HepG2 (cell line): Measurements from ENCODE around the gene RABIF. TPM values are rescaled to one million over a fixed set of nuclear protein-coding genes. Genes with fewer than 3 reads are reported as not detected.
A peak's percentile ranks its signal among the peaks of the same experiment; 100 is the strongest.

Experiments
- AGO1 ChIP-seq: fragments of 200-400 bp; formaldehyde crosslinking; IDR thresholded peaks from 2 replicates; pipeline ENCODE4 v1.6.1; 2017; ENCODE audit warnings: mild to moderate bottlenecking, low read depth, low read length, moderate library complexity; ENCODE audit not compliant: poor library complexity, severe bottlenecking
- ARNT2 ChIP-seq: sonication (generic); formaldehyde crosslinking; IDR thresholded peaks from 2 replicates; pipeline ENCODE4 v1.8.0; 2022; ENCODE audit warnings: mild to moderate bottlenecking, low read depth, missing genetic modification reagents, moderate library complexity
- CAMTA2 ChIP-seq: sonication (generic); formaldehyde crosslinking; IDR thresholded peaks from 2 replicates; pipeline ENCODE4 v1.4.0; 2020; ENCODE audit warnings: mild to moderate bottlenecking, missing genetic modification reagents, borderline replicate concordance
- CREM ChIP-seq, 2 experiments: sonication (generic) in 1 of 2; formaldehyde crosslinking in 1 of 2; IDR thresholded peaks; 2 replicates each; pipeline versions ENCODE4 v1.4.0 to v1.6.1; 2016 to 2020; ENCODE audit warnings: antibody characterized with exemption in 1 of 2, mild to moderate bottlenecking in 1 of 2, missing genetic modification reagents in 1 of 2
- FOXA3 ChIP-seq: IDR thresholded peaks from 2 replicates; pipeline ENCODE4 v1.6.1; 2016; ENCODE audit warnings: missing genetic modification reagents, missing compliant biosample characterization
- FOXC1 ChIP-seq: sonication (generic); formaldehyde crosslinking; IDR thresholded peaks from 2 replicates; pipeline ENCODE4 v1.8.0; 2022; ENCODE audit warnings: mild to moderate bottlenecking, missing genetic modification reagents, borderline replicate concordance
- FOXM1 ChIP-seq: sonication (generic); formaldehyde crosslinking; IDR thresholded peaks from 2 replicates; pipeline ENCODE4 v1.5.0; 2020; ENCODE audit warnings: missing genetic modification reagents
- FOXO1 ChIP-seq: sonication (generic); formaldehyde crosslinking; IDR thresholded peaks from 2 replicates; pipeline ENCODE4 v1.4.0; 2020; ENCODE audit warnings: missing genetic modification reagents
- GATAD2A ChIP-seq: IDR thresholded peaks from 2 replicates; pipeline ENCODE4 v1.6.1; 2016
- GLMP ChIP-seq: sonication (generic); formaldehyde crosslinking; IDR thresholded peaks from 2 replicates; pipeline ENCODE4 v1.9.0; 2021; ENCODE audit warnings: missing genetic modification reagents, mild to moderate bottlenecking, borderline replicate concordance
- JARID2 ChIP-seq: sonication (generic); formaldehyde crosslinking; IDR thresholded peaks from 2 replicates; pipeline ENCODE4 v1.8.1; 2023; ENCODE audit warnings: missing genetic modification reagents, inconsistent platforms; ENCODE audit not compliant: insufficient replicate concordance
- KAT8 ChIP-seq: IDR thresholded peaks from 2 replicates; pipeline ENCODE4 v1.6.1; 2016; ENCODE audit warnings: missing genetic modification reagents, missing compliant biosample characterization
- KDM2A ChIP-seq: sonication (generic); formaldehyde crosslinking; IDR thresholded peaks from 2 replicates; pipeline ENCODE4 v1.4.0; 2020; ENCODE audit warnings: low read depth, missing genetic modification reagents, borderline replicate concordance
- MIXL1 ChIP-seq: IDR thresholded peaks from 2 replicates; pipeline ENCODE4 v1.6.1; 2016
- NFIC ChIP-seq: IDR thresholded peaks from 2 replicates; pipeline ENCODE4 v1.6.1; 2012; ENCODE audit warnings: mild to moderate bottlenecking, low read length, inconsistent platforms
- SCMH1 ChIP-seq: sonication (generic); formaldehyde crosslinking; IDR thresholded peaks from 2 replicates; pipeline ENCODE4 v1.9.0; 2021; ENCODE audit warnings: missing genetic modification reagents, mild to moderate bottlenecking, borderline replicate concordance
- SRF ChIP-seq: IDR thresholded peaks from 2 replicates; pipeline ENCODE4 v1.6.1; 2011; ENCODE audit warnings: mild to moderate bottlenecking, low read depth, low read length, moderate library complexity
- TAF1 ChIP-seq: sonication (generic); formaldehyde crosslinking; IDR thresholded peaks from 2 replicates; pipeline ENCODE4 v1.4.0; 2020; ENCODE audit warnings: missing genetic modification reagents
- TBX3 ChIP-seq: fragments of 450-650 bp; IDR thresholded peaks from 2 replicates; pipeline ENCODE4 v1.6.1; 2017; ENCODE audit warnings: antibody characterized with exemption, mild to moderate bottlenecking, inconsistent platforms, borderline replicate concordance
- YEATS4 ChIP-seq: sonication (generic); formaldehyde crosslinking; IDR thresholded peaks from 2 replicates; pipeline ENCODE4 v1.4.0; 2020; ENCODE audit warnings: missing genetic modification reagents, borderline replicate concordance
- ZFAT ChIP-seq: sonication (generic); formaldehyde crosslinking; conservative IDR thresholded peaks from 2 replicates; pipeline ENCODE4 v1.8.1; 2023; ENCODE audit warnings: missing genetic modification reagents, inconsistent platforms
- ZKSCAN5 ChIP-seq: sonication (generic); formaldehyde crosslinking; IDR thresholded peaks from 2 replicates; pipeline ENCODE4 v1.5.1; 2020; ENCODE audit warnings: mild to moderate bottlenecking, missing genetic modification reagents
- ZNF331 ChIP-seq: sonication (generic); formaldehyde crosslinking; IDR thresholded peaks from 2 replicates; pipeline ENCODE4 v1.4.0; 2020; ENCODE audit warnings: missing genetic modification reagents
- ZNF576 ChIP-seq: sonication (generic); formaldehyde crosslinking; IDR thresholded peaks from 2 replicates; pipeline ENCODE4 v1.4.0; 2020; ENCODE audit warnings: mild to moderate bottlenecking, missing genetic modification reagents
- ZNF589 ChIP-seq: sonication (generic); formaldehyde crosslinking; conservative IDR thresholded peaks from 2 replicates; pipeline ENCODE4 v1.8.0; 2022; ENCODE audit warnings: mild to moderate bottlenecking, moderate library complexity, missing genetic modification reagents
- ZNF644 ChIP-seq: IDR thresholded peaks from 2 replicates; pipeline ENCODE4 v1.6.1; 2016; ENCODE audit warnings: low read depth
- ZNF777 ChIP-seq: sonication (generic); formaldehyde crosslinking; IDR thresholded peaks from 2 replicates; pipeline ENCODE4 v1.4.0; 2020; ENCODE audit warnings: missing genetic modification reagents
- ZNF792 ChIP-seq: IDR thresholded peaks from 2 replicates; pipeline ENCODE4 v1.6.1; 2016
- ZNF891 ChIP-seq: sonication (generic); formaldehyde crosslinking; IDR thresholded peaks from 2 replicates; pipeline ENCODE4 v1.5.0; 2020; ENCODE audit warnings: mild to moderate bottlenecking, missing genetic modification reagents
- polyA plus RNA-seq, 8 experiments: library from polyadenylated mRNA; depleted of rRNA in 3 of 8; stranded (reverse) in 7 of 8; unstranded in 1 of 8; fragments of >200 nt; fragmentation: Illumina TruSeq in 4 of 8; extraction: Trizol in 4 of 8; gene quantifications; 2 replicates each; pipeline versions ENCODE4 v1.2.1 to v1.2.3, GENCODE V29; 2011 to 2016; ENCODE audit warnings: low read depth in 4 of 8, missing spikeins in 1 of 8, mixed read lengths in 1 of 8; ENCODE audit not compliant: insufficient read depth in 1 of 8
- total RNA-seq, 5 experiments: library from RNA; depleted of rRNA; stranded (reverse); fragments of >200 nt; fragmentation: Illumina TruSeq; extraction: Trizol; gene quantifications; 2 replicates each; pipeline ENCODE4 v1.2.3, GENCODE V29; 2016; ENCODE audit warnings: low read depth in 1 of 5

The RABIF gene
- total and polyA plus RNA-seq, 2 of the 13 experiments (the other 11 are each of a cell fraction or from before 2014, with no cell fraction given), result 7.6 to 8.3 TPM

GRCh38 chr1:202857136-202857610 is 31.8 kb downstream of the RABIF start (continued):
- TF ChIP-seq SCMH1 (no peak), ZNF589 (no peak), GLMP (CRISPR knock-in tag) (no peak), ZNF777 (0 out of 2 replicates have a peak, but pooled peaks have one; percentile 21), FOXM1 (CRISPR knock-in tag) (no peak), ZNF331 (CRISPR knock-in tag) (peak; percentile 79; the same call in 1 of the 2 replicates), GATAD2A (CRISPR knock-in tag) (peak; percentile 47; the same call in 1 of the 2 replicates), YEATS4 (CRISPR knock-in tag) (peak; percentile 31; the same call in 1 of the 2 replicates), KAT8 (CRISPR knock-in tag) (0 out of 2 replicates have a peak, but pooled peaks have one; percentile 15), ZNF891 (CRISPR knock-in tag) (no peak), CREM (IDR thresholded peaks at IDR 0.05) (no peak), CREM (CRISPR knock-in tag; IDR thresholded peaks at IDR 0.05) (no peak), ARNT2 (no peak), FOXC1 (CRISPR knock-in tag) (0 out of 2 replicates have a peak, but pooled peaks have one; percentile 28), ZNF644 (CRISPR knock-in tag) (0 out of 2 replicates have a peak, but pooled peaks have one; percentile 35), KDM2A (CRISPR knock-in tag) (0 out of 2 replicates have a peak, but pooled peaks have one; percentile 31), FOXO1 (CRISPR knock-in tag) (peak; percentile 77), ZNF576 (CRISPR knock-in tag) (no peak), JARID2 (CRISPR knock-in tag) (no peak), ZKSCAN5 (CRISPR knock-in tag) (no peak), TBX3 (no peak), NFIC (no peak), FOXA3 (no peak; the same call in none of the 2 replicates), CAMTA2 (CRISPR knock-in tag) (no peak), TAF1 (CRISPR knock-in tag) (no peak), MIXL1 (CRISPR knock-in tag) (no peak), ZNF792 (CRISPR knock-in tag) (0 out of 2 replicates have a peak, but pooled peaks have one; percentile 55), ZFAT (CRISPR knock-in tag) (no peak), SRF (no peak), AGO1 (no peak)
